ENCODE measurements around the gene MTUS2.

- no peak for TF ChIP-seq CTCF (conservative IDR thresholded peaks at IDR 0.05; ENCODE audit: low read depth in 2 of 2)
- TF ChIP-seq EZH2 (IDR thresholded peaks at IDR 0.05; ENCODE audit: low read depth, unreplicated experiment) = no peak
- no peak for TF ChIP-seq POLR2AphosphoS5 (IDR thresholded peaks at IDR 0.05; ENCODE audit: low read depth)
- no peak for TF ChIP-seq CREB1 (CRISPR knock-in tag; IDR thresholded peaks at IDR 0.05; ENCODE audit: low read depth)
- no peak for TF ChIP-seq ZNF331 (CRISPR knock-in tag; IDR thresholded peaks at IDR 0.05; ENCODE audit: low read depth)
These were observed 185.1 kb downstream of the MTUS2 start for GRCh38 chr13:29005035-29005762.
